Brain pericyte (primary cell): ENCODE data around the gene ABLIM2.

ENCODE experiments used
- DNase-seq: peaks from one replicate; pipeline ENCODE4 v3.0.0-alpha.2; 2012; ENCODE audit warnings: low read depth, low spot score

Gene ABLIM2

DNA sequence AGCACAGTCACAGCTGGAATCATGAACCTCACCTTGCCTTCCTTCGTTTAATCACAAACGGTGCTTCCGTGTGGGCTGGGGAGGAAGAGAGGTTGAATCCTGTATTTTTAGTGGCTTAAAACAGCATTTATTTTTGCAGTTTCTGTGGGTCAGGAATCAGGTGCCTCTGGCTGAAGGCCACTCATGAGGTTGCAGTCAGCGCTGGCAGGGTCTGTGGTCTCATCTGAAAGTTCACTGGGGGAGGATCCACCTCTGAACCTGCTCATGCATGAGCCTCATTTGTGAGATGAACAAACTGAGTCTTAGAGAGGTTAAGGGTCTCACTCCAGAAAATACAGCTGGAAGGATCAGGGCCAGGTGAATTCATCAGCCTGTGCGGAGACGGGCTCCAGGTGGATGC lies 17.1 kb upstream of the ABLIM2 start:
- DNase-seq: no peak

DNA sequence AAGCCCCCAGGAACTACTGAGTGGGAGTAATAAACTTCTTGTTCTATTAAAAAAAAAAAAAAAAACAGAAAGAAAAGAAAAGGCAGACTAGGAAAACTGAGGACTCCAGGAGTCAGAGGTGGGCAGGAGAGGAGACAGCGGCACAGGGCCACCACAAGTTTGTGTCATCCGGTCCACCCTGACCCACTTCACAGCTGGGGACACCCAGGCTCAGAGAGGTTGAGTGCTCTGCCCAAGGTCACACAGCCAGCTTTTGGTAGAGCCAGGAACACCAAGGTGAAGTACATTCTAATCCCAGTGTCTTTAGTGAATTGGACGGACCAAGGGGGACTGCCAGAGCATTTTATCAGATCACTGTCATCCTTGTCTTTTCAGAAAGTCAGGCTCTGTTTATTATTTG lies 16.4 kb upstream of the ABLIM2 start:
- DNase-seq: no peak

DNA sequence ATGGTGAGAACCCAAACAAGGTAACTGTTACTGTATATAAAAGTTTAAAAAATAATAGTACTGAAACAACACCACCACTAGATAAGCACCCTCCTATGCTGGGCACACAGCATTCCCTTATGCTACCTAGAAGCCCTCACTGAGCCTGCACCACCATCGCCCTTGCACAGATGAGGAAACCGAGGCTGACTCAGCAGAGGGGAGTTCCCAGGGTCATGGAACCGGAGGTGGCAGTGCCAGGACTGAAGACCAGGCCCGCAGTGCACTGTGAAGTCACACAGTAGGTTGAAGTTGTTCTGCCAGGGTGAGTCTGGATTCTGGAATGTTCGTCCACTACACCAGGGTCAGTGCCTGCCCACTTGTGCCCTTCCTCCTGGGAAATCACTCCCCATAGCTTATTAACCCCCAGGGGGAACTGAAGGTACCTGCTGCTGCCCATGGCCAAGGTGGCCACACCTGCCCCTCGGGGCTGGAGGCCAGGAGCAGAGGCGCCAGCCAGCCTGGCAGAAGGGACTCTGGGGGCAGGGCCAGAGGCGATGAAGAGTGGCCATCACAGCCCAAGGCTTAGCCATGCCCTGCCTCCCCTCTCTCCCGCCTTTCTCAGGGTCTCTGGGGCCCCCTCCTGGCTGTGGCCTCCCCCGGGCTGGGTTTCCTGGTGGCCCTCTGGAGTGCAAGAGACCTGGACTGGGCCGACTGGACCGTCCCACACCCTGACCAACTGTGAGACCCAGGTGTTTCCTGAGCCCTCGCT lies 15.1 kb upstream of the ABLIM2 start:
- no peak for DNase-seq

DNA sequence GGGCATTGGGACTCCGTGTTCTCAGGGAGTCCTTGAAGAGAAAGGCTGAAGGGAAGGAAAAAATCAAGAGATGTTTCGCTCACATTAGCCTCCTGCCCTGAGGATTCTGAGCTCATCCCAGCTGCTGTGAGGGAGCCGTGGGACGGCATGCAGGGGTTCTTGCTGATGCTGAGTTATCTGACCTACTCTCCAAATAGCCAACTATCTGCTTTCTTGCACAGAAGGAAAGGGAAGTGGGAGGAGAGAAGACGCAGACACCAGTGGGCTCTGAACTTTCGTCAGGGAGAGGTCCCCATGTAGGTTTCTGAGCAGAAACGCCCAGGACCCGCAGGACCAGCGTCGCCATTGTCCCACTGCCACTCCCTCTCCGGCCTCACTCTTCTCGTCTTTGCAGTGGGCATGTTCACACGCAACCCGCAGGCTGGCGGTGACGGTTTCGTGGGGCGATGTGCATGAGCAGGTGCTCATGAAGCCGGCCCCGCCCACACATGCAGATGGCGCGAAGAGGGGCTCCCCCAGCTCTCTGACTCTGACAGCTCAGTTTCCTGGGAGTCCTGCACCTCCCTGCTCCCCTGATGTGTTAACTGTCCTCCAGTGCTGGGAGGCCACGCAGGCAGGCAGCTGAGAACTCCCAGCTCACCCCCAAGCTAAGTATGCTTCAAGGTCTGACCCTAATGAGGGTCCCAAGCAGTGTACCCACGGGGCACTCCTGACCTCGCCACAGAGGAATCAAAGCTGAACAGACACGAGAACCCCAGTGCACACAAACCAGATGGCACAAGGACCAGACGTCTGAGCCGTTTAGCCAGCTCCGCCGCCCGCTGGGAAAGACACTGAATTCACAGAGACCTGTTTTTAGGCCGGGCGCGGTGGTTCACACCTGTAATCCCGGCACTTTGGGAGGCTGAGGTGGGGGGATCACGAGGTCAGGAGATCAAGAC lies 13.6 kb upstream of the ABLIM2 start:
- no peak for DNase-seq

DNA sequence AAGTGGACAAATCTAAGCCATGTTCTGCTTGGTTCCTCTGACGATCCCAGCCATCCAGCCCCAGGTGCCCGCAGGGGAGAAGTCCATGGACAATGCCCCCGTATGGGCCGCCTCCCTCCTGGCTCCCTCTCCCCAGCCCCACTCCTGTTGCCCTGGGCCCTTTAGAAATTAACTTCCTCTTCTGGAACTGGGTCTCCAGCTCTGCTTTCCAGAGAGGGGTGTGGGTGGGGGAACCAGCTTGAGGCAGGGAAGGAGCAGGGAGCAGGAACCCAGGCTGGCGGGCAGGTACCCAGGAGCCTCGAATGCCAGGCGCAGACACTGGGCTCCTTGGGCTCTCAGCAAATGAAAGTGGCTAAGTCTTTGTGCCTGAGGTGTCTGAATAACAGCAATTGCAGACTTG lies 12.7 kb upstream of the ABLIM2 start:
- no peak for DNase-seq

DNA sequence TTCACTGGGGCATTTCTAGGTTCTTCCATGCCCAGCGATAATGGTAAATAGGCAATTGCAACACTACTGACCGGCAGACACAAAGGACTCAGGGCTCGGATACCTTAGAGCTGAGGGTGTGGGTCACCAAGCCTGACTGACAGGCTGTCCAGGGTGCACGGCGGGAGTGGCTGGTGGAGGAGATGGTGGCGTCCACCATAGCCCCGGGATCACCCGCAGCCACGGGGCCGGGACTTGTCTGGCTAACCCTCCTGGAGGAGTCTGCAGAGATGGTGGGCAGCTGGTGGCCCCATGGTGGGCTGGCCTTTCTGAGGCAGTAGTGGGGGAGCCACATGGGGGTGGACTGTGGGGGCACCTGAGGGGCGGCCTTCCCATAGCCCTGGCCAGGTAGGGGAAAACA lies 11.7 kb upstream of the ABLIM2 start:
- DNase-seq: no peak

DNA sequence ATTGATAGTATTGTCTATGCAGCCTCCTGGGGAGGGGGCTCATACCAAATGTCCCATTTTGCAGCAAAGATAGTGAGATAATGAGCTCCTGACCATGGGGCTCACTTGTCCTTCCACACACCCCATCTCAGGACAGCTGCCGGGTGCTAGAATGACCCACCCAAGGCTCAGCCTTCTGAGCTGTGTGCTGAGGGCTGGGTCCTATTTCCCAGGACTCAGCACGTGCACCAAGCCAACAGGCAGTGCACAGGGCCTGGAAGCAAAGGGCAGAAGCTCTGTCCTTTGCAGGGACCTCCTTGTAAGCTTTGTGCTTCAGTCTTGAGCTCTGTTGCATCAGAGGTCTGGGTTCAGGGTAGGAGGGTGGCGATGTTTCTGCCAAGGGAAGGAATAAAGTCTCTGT lies 11.2 kb upstream of the ABLIM2 start:
- DNase-seq: no peak

DNA sequence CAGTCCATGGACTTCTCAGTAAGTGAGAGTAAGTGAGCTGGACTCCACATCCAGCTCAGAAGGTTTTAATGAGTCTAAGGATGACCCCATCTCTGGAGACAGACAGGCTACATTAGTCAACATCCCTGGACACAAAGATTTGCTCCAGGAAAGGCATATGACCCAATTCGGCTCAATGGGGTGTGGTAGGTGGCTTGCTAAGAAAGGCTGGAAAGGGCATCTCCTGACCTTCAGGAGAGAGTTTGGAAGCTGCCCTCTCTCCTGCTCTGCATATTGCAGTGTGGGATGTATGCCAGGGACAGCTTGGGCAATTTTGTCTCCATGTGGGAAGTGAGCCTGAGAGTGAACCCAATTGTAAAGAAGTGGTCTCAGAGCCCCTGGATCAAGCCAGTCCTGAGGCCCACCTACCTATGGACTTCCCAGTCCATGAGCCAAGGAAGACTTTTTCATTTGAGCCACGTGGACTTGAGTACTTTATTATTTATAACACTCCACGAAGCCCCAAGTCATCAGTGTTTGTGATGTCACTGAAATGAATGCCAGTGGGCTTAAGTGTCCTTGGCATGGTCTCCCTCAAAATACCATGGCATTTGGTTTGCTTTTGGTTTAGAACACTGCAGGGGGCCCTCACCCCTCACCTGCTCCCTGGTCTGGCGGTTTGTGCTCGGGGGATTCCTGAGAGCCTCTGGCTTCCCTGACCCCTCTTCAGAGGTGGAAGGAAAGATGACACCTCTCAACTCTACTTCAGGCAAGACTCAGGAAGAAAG lies 10.4 kb upstream of the ABLIM2 start:
- no peak for DNase-seq

DNA sequence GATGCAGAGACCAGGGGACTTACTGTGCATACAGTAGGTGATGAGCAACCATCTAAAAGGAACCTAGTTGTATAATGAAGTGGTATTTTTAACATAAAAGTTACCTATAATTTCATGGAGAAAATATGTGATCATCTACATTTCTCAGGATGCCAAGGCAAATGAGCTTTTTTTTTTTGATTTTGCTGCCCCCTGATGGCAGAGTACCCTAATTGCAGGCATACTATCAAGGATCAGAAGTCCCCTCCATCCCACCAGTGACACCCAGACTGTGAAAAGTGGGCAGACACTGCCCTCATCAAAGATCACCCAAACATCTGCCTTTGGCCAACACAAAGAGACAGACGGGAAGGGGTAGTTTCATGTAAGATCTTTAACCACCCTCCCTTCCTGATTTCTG lies 9.6 kb upstream of the ABLIM2 start:
- no peak for DNase-seq

DNA sequence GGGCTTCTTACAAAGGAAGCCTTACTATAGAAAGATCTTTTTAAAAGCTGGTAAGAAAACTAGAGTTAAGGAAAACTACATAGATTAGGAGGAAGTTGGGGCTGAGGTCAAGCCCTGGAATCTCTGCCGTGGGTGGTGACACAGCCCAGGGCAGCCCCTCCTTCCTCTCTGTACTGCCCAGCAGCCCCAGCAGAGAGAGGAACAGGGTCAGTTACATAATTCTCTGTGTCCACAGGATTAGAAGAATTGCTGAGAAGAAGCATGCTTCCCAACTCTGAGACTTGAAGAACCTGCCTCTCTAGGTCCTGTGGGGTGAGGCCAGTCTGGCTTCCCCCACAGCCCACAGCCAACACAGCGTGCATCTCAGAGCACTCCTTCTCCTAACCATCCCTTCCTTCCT lies 9.2 kb upstream of the ABLIM2 start:
- DNase-seq: no peak

DNA sequence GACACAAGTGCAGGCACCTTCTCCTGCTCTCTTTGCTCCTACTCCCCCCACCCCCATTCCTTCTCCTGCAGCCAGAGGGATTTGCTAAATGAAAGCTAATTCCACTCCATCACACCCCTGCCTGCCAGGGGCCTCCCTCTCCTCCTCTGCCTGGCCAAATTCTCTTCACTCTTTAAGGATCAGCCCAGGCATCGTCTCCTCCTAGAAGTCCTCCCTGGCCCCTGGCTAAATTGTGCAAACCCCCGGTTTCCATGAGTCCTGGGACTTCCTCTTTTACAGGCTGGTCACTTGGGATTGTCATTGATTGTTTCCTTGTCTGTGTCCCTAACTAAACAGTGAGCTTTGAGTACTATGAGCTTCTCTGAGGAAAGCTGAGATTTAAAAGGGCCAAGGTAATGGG lies 8.7 kb upstream of the ABLIM2 start:
- DNase-seq: no peak

DNA sequence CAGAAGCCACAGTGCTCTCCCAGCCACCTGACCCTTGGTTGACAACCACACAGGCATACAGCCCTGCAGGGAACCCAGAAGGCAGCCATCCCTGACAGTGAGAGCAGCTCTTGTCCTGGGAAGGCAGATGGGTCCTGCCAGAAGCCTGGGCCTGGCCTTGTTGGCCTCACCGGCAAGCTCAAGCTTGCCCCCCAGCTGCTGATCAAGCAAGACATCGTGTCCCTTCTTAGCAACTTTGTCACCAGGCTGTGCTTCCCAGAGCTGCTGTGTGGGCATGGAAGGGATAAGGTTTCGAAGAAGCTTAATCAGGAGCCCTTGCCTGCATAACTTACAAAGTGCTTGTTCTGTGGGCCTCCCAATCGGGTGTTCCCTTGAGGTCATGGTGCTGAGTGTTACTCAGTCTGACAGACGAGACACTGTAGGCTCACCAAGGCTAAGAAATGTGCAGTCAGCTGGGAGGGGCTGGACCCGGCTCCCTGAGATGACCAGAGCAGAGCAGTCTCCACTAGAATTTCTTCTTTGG lies 6.8 kb upstream of the ABLIM2 start:
- no peak for DNase-seq

DNA sequence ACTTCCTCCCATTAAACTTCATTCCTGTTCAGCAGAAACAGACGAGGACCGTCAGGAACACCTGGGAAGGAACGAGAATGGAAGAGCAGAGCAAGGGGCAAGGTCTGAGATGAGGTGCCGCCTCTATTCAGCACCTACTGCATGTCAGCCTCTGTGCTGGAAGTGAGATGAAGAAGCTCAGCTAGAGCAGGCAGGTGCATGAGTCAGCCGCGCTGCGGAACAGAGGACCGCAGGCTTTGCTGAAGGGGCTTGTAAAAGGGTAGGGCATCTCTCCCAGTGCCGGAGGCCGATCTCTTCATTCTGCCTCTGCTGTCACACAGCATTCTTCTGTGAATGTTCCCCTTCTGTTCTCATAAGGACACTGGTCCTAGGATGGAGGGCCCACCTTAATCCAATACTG lies 6.1 kb upstream of the ABLIM2 start:
- DNase-seq: no peak

DNA sequence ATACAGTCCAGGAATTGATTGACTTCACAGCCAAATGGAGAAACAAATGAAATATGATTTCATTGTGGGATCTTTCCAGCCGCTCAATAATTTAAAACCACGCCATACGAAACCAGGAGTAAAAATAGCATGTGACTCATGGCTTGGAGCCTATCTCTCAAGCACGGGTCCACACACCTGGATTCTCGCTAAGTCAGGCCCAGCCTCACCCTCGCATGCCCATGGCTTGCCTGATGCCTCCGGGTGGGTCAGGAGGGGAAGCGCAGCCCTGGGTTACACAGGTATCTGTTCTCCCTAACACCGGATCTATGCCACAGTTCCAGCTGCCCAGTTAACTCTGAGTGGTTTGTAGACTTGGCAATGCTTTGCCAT lies 5.6 kb upstream of the ABLIM2 start:
- no peak for DNase-seq

DNA sequence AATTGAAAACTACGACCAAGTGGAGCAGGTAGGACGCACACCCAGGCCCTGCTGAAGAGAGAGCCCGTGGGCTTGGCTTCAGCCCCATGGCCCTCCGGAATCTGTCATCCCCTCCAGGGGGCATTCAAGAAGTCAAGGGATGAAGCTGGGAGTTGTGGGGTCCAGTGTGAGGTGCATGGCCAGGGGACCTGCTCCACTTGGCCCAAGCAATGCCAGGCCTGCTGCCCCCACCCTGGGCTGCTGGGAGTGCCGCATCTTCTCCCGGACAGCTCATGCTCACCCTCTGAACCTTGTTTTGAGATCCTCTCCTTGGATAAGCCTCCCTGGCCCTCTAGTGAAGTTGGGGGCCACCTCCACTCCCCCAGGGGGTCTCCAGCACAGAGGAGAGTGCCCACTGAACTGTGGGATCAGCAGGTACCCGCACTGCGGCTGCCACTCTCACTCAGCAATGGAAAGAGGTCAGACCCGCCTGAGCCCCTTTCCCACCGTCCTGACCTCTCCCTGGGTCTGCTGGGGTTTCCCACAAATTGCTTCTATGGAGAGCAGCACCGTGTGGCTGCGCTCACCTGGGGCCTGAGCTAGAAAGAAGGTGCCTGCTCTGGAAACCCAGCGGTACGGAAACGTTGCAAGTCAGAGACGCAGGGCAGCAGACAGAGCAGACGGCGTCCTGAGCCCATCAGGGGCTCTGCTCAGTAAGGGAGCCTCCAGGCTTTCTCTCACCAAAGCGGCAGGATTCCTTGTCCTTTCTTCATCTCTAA lies 5.0 kb upstream of the ABLIM2 start:
- no peak for DNase-seq

DNA sequence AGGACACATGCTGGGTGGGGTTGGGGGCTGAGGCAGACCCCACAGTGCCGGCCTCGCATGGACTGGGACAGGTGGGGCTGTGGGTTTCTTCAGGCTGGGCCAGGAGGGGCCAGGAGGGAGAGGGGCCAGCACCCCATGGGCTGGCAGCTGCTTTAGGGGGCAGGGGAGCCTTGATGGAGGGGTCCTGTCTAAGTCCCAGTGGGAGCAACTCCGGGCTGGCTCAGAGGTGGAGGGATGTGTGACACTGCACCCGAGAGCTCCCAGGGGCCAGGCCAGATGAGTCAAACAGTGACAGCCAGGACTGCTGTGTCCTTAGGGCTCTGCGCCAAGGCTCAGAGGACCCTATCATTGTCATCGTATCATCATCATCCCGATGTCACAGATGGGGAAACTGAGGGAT lies 4.4 kb upstream of the ABLIM2 start:
- DNase-seq: no peak

DNA sequence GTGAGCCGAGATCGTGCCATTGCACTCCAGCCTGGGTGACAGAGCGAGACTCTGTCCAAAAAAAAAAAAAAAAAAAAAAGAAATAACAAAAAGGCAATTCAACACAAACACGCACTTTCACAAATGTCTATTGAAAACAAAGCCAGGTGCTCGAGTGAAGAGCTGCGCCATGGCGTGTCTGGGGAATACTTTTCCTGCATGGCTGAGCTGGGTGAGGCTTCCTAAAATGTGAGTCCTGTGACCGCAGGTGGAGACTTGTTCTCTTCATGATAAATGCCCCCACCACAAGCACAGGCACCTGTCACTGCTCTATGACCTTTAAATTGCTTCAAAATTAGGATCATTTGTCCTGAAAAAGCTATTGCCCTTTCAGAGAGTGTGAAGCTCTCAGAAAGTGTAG lies 4.0 kb upstream of the ABLIM2 start:
- DNase-seq: no peak

DNA sequence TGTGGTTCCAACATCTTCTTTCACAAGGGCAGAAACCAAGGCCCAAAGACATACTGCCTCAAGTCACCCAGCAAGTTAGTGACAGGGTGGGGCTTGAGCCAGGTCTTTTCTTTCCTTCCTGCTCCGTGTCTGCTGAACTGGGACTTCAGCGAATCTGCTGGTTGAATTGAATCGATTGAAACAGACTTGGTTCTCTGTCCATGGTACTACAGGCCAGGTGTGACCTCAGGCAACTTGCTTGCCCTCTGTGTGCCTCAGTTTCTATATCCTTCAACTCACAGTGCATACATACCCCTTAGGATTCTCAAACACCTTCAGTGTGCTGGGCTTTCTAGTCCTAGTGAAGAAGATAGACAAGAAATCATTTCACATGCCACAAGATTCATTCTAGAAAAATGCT lies 2.0 kb upstream of the ABLIM2 start:
- DNase-seq: no peak

DNA sequence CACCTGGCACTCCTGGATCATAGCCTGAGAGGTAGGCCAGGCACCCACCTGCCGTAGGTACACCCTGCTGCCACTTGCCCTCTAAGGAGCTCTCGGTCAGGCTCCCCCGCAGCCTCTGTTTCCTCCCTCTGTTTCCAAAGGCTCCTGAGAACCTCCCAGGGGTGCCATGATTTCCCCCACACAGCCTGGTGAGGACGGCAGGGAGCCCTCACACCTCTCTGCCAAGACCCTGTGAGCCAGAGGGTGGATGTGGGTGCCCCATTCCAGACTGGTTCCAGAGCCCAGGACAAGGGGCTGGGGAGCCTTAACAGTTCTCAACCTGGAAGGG lies 1.6 kb upstream of the ABLIM2 start:
- DNase-seq: no peak

DNA sequence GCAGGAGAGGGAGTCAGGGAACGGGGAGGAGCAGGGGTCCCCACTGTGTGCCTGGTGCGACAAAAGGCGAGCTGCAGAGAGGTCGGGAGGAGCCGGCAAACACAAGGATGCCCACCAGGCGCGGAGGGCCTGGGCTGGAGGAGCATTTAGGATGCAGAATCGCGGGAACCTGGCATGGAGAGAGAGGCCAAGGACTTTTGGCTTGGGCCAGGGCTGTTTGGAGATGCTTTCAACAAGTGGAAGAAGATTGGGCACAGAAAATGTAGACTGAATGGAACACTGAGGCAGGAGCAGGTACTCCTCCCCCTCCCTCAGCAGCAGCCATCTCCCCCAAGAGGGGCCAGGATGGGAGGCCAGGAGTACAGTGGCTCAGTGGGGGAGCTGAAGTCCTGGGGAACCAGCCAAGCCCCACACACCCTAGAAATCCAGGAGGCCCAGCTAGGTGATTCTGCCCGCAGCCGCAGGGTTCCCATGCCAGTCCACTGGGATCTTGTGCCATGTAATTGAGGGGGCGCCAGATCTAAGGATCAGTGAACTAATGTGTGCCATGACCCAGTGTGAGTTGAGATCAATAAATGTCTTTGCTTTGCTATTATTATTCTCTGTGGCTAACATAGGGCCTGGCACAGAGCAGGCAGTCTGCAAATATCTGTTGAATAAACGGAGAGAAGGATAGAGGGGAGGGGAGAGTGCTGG lies 1.1 kb upstream of the ABLIM2 start:
- no peak for DNase-seq
